ENCODE measurements around the gene RBL1. TPM values are rescaled to one million over a fixed set of nuclear protein-coding genes. Genes with fewer than 3 reads are reported as not detected.
A peak's percentile ranks its signal among the peaks of the same experiment; 100 is the strongest.

Gene RBL1
- total RNA-seq, 1 donor from 2014 or later, result 22.1 TPM

DNA sequence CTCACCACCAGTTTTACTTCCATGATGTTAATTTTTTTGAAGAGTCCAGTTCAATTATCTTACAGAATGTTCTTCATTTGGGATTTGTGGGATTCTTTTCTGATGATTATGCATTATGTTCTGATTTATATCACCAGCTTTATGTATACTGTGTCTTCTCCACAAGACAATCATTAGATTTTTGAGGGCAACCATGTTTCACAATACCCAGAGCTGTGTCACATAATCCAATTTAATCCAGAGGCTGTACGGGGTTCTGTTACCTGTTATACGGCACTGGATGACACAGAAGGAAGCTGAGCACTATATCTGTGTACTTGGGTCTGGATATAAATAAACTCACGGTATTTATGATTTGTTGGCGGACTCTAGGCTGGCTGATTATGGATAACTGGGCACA, 41.8 kb upstream of the RBL1 start:
- no peaks in the 10 kb centered on the region for H3K36me3 ChIP-seq
- H3K9ac ChIP-seq, result no peak overlapping the region
- TF ChIP-seq, protein P1, sequence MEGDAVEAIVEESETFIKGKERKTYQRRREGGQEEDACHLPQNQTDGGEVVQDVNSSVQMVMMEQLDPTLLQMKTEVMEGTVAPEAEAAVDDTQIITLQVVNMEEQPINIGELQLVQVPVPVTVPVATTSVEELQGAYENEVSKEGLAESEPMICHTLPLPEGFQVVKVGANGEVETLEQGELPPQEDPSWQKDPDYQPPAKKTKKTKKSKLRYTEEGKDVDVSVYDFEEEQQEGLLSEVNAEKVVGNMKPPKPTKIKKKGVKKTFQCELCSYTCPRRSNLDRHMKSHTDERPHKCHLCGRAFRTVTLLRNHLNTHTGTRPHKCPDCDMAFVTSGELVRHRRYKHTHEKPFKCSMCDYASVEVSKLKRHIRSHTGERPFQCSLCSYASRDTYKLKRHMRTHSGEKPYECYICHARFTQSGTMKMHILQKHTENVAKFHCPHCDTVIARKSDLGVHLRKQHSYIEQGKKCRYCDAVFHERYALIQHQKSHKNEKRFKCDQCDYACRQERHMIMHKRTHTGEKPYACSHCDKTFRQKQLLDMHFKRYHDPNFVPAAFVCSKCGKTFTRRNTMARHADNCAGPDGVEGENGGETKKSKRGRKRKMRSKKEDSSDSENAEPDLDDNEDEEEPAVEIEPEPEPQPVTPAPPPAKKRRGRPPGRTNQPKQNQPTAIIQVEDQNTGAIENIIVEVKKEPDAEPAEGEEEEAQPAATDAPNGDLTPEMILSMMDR (IDR thresholded peaks at IDR 0.05), result no peak
- TF ChIP-seq EZH2 (IDR thresholded peaks at IDR 0.05), result no peak
- no peak for TF ChIP-seq EZH2phosphoT487 (IDR thresholded peaks at IDR 0.05)
- no peak overlapping the region for H3K4me2 ChIP-seq
- H3K36me3 Mint-ChIP-seq, result peaks cover under 1% of the 10 kb centered on the region
- H3K9me3 Mint-ChIP-seq, result no peaks in the 10 kb centered on the region
- H3K79me2 ChIP-seq (ENCODE audit: low read depth), result no peaks in the 10 kb centered on the region
- H3K27me3 Mint-ChIP-seq (ENCODE audit: insufficient read depth, low read depth), result peaks cover 2% of the 10 kb centered on the region
- no peak overlapping the region for H3K4me3 ChIP-seq
- H3K27ac Mint-ChIP-seq, result no peak overlapping the region
- no peaks in the 10 kb centered on the region for H3K4me1 Mint-ChIP-seq
- no peaks in the 10 kb centered on the region for H3K27me3 ChIP-seq
- H4K20me1 ChIP-seq (ENCODE audit: low read depth), result no peaks in the 10 kb centered on the region
- H3K9me3 ChIP-seq (ENCODE audit: low read depth), result no peaks in the 10 kb centered on the region
- peaks cover 5% of the 10 kb centered on the region for H3K4me1 ChIP-seq
- H3F3A ChIP-seq (ENCODE audit: low read depth), result no peaks in the 10 kb centered on the region
- no peak overlapping the region for H3K27ac ChIP-seq
- no peak overlapping the region for H2AFZ ChIP-seq (replicated peaks)
- DNase-seq (ENCODE audit: low spot score), result no peak
- no peak overlapping the region for H3K4me3 Mint-ChIP-seq

DNA sequence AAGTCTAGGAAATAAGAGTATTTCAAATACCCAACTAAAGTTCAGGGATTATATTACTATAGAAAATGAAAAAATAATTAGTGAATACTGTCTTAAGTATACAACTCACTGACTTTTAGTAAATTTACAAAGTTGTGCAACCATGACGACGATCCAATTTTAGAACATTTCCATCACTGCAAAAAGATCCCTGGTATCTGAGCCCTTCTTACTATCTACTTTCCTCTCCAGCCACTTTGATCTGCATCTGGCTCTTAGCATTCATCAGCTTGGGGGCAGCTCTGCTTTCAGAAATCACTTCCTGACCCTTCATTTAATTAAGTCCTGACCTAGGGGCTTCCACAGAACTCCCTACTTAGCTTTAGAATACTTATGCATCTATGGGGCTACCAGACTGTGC, 38.2 kb upstream of the RBL1 start:
- H3K27me3 Mint-ChIP-seq (ENCODE audit: insufficient read depth, low read depth), result no peaks in the 10 kb centered on the region
- Histone ChIP-seq H4K20me1 (ENCODE audit: low read depth) (no peaks in the 10 kb centered on the region), H3K4me1 (peaks cover 5% of the 10 kb centered on the region), H3F3A (ENCODE audit: low read depth) (no peaks in the 10 kb centered on the region), H3K36me3 (no peaks in the 10 kb centered on the region), H3K27ac (no peak overlapping the region), H3K4me2 (no peak overlapping the region), H3K9me3 (ENCODE audit: low read depth) (no peaks in the 10 kb centered on the region), H2AFZ (replicated peaks) (no peak overlapping the region), H3K4me3 (no peak overlapping the region), H3K79me2 (ENCODE audit: low read depth) (no peaks in the 10 kb centered on the region), H3K27me3 (no peaks in the 10 kb centered on the region), H3K9ac (no peak overlapping the region)
- H3K4me3 Mint-ChIP-seq, result no peak overlapping the region
- no peaks in the 10 kb centered on the region for H3K36me3 Mint-ChIP-seq
- TF ChIP-seq, protein P1 (IDR thresholded peaks at IDR 0.05), result no peak
- TF ChIP-seq EZH2phosphoT487 (IDR thresholded peaks at IDR 0.05) (no peak), EZH2 (IDR thresholded peaks at IDR 0.05) (no peak)
- no peak for DNase-seq (ENCODE audit: low spot score)
- H3K4me1 Mint-ChIP-seq, result no peaks in the 10 kb centered on the region
- H3K27ac Mint-ChIP-seq, result no peak overlapping the region
- no peaks in the 10 kb centered on the region for H3K9me3 Mint-ChIP-seq

DNA sequence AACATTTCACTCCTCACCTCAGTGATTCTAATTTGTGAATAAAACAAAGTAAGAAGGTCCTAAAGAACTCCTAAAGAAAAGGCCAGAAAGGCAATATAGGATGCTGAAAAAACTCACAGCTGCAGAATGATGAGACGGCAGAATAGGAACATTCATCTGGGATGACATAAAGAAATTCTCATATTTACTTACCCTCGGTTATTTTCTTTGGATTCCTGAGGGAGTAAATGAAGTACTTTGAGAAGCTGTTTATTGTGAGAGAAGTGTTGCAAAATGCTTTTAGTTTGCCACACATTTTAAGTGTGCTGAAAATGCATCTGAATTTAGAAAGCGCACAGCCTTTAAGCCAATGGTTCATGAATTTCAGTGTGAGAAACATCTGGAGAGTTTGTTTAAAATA, 35.7 kb upstream of the RBL1 start:
- TF ChIP-seq EZH2phosphoT487 (IDR thresholded peaks at IDR 0.05) (no peak), EZH2 (IDR thresholded peaks at IDR 0.05) (no peak)
- TF ChIP-seq, protein P1 (IDR thresholded peaks at IDR 0.05), result no peak
- Mint-ChIP-seq H3K27ac (no peak overlapping the region), H3K27me3 (ENCODE audit: insufficient read depth, low read depth) (no peaks in the 10 kb centered on the region), H3K36me3 (no peaks in the 10 kb centered on the region), H3K4me3 (no peak overlapping the region), H3K4me1 (no peaks in the 10 kb centered on the region), H3K9me3 (no peaks in the 10 kb centered on the region)
- H3K79me2 ChIP-seq (ENCODE audit: low read depth), result no peaks in the 10 kb centered on the region
- no peak overlapping the region for H3K4me3 ChIP-seq
- peak overlapping the region; percentile 2 for H3K9ac ChIP-seq
- no peaks in the 10 kb centered on the region for H3K9me3 ChIP-seq (ENCODE audit: low read depth)
- H3K4me2 ChIP-seq, result no peak overlapping the region
- H3K27ac ChIP-seq, result no peak overlapping the region
- no peaks in the 10 kb centered on the region for H3K36me3 ChIP-seq
- H3K27me3 ChIP-seq, result no peaks in the 10 kb centered on the region
- no peaks in the 10 kb centered on the region for H3F3A ChIP-seq (ENCODE audit: low read depth)
- DNase-seq (ENCODE audit: low spot score), result no peak
- no peaks in the 10 kb centered on the region for H4K20me1 ChIP-seq (ENCODE audit: low read depth)
- peaks cover 5% of the 10 kb centered on the region for H3K4me1 ChIP-seq
- H2AFZ ChIP-seq (replicated peaks), result no peak overlapping the region
